Thoracic aorta (tissue), 2 donors: ENCODE data around the gene AURKB. TPM values are rescaled to one million over a fixed set of nuclear protein-coding genes. Genes with fewer than 3 reads are reported as not detected.

Source experiments
- ATAC-seq: fragments of 150-250 bp; one replicate; pipeline ENCODE4 v1.8.0; 2017; ENCODE audit warnings: low read depth; ENCODE audit not compliant: insufficient number of reproducible peaks, low FRiP score
- DNase-seq: peaks from one replicate; pipeline ENCODE4 v3.0.0-alpha.2; 2020; ENCODE audit warnings: low spot score
- H3K27ac ChIP-seq, 2 donors: fragments of 200-600 bp; sonication (generic); 1 replicate in 1 of 2; 2 replicates in 1 of 2; pipeline ENCODE4 v1.5.1; 2016; ENCODE audit warnings: mild to moderate bottlenecking in 2 of 2, moderate library complexity in 2 of 2
- H3K27me3 ChIP-seq: fragments of 200-600 bp; sonication (generic); replicated peaks from 2 replicates; pipeline ENCODE4 v1.6.0; 2016; ENCODE audit warnings: mild to moderate bottlenecking; ENCODE audit not compliant: insufficient read depth
- H3K36me3 ChIP-seq: fragments of 200-600 bp; sonication (generic); one replicate; pipeline ENCODE4 v1.5.1; 2016
- H3K4me1 ChIP-seq, 2 donors: fragments of 200-600 bp; sonication (generic); 1 replicate in 1 of 2; 2 replicates in 1 of 2; pipeline versions ENCODE4 v1.5.1 to v1.6.0; 2016; ENCODE audit warnings: low read depth in 2 of 2, mild to moderate bottlenecking in 1 of 2; ENCODE audit not compliant: control insufficient read depth in 1 of 2
- H3K4me3 ChIP-seq: fragments of 200-600 bp; sonication (generic); 2 replicates; pipeline ENCODE4 v1.5.1; 2016; ENCODE audit warnings: mild to moderate bottlenecking
- H3K9me3 ChIP-seq: fragments of 200-600 bp; sonication (generic); 2 replicates; pipeline ENCODE4 v1.5.1; 2016
- total RNA-seq, 2 donors: library from RNA; depleted of rRNA; stranded (reverse); fragments of >200 nt; gene quantifications; one replicate each; pipeline versions ENCODE4 v1.1.0 to v1.2.3, GENCODE V29; 2016
- TF ChIP-seq, protein P1 (sequence below): fragments of 200-600 bp; sonication (generic); IDR thresholded peaks from one replicate; pipeline ENCODE4 v1.5.1; 2019; ENCODE audit warnings: antibody characterized with exemption

The AURKB gene
- total RNA-seq, 2 donors from 2014 or later: 1.6 TPM; not detected in 1

DNA sequence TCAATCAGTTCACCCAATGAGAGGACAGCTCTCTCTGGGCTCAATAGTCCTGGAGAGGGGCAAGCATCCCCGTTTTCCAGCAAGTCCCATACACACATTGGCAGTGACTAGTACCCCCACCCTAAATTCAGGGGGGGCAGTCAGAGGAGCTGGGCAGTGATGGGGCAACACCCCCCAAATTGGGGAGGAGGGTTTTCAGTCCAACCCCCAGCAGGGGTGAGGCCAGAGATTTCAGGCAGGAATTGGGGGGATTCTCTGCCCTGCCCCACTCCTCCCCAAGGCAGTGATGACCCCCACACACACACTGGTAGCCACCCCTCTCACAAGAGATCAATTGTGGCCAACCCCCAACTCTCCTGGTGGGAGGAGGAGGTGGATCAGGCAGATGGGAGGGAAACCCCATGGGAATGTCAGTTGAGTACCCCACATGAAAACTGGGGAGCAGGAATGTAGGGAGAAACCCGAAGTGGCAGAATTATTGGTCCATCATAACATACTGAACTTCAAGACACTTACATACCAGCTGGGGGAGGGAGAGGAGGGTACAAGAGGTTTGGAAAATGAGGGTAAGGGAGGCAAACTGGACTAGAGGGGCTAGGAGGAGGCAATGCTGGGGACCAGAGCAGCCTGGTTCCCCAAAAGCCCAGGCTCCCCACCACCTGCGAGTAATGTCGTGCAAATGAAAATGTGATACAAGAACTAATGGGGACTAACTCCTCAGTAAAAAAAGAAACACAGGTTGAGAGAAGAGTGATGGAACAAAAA is 50.7 kb downstream of the AURKB start:
- Histone ChIP-seq H3K4me1 (peaks cover 28 to 57% of the 10 kb centered on the region in 2 donors), H3K27me3 (no peaks in the 10 kb centered on the region), H3K27ac (peak overlapping the region; percentile 2 to 98), H3K36me3 (no peaks in the 10 kb centered on the region), H3K4me3 (no peak overlapping the region), H3K9me3 (no peaks in the 10 kb centered on the region)
- TF ChIP-seq, protein P1, sequence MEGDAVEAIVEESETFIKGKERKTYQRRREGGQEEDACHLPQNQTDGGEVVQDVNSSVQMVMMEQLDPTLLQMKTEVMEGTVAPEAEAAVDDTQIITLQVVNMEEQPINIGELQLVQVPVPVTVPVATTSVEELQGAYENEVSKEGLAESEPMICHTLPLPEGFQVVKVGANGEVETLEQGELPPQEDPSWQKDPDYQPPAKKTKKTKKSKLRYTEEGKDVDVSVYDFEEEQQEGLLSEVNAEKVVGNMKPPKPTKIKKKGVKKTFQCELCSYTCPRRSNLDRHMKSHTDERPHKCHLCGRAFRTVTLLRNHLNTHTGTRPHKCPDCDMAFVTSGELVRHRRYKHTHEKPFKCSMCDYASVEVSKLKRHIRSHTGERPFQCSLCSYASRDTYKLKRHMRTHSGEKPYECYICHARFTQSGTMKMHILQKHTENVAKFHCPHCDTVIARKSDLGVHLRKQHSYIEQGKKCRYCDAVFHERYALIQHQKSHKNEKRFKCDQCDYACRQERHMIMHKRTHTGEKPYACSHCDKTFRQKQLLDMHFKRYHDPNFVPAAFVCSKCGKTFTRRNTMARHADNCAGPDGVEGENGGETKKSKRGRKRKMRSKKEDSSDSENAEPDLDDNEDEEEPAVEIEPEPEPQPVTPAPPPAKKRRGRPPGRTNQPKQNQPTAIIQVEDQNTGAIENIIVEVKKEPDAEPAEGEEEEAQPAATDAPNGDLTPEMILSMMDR: no peak
- DNase-seq (no peak), ATAC-seq (no peak)

DNA sequence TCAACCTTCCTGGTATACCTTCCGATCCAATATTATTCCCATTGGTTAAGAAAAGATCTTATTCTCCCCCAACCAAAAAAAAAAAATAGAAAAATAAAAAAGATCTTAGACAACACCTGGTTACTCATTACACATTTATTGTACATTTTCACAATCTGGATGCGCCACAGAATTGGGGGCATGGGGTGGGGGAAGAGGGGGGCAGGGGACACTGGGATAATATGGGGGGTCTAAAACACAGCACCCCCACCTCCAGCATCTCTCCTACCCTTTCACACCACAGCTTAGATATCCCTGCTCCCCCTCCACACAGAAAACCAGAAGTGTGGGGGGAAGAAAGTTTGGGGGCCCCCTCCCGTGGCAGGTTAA is 51.4 kb downstream of the AURKB start:
- Histone ChIP-seq H3K27ac (peak overlapping the region; percentile 96 to 98), H3K36me3 (no peaks in the 10 kb centered on the region), H3K27me3 (no peaks in the 10 kb centered on the region), H3K9me3 (no peaks in the 10 kb centered on the region), H3K4me3 (no peak overlapping the region), H3K4me1 (peaks cover 24 to 51% of the 10 kb centered on the region in 2 donors)
- ATAC-seq: no peak
- DNase-seq: no peak
- TF ChIP-seq, protein P1: no peak

DNA sequence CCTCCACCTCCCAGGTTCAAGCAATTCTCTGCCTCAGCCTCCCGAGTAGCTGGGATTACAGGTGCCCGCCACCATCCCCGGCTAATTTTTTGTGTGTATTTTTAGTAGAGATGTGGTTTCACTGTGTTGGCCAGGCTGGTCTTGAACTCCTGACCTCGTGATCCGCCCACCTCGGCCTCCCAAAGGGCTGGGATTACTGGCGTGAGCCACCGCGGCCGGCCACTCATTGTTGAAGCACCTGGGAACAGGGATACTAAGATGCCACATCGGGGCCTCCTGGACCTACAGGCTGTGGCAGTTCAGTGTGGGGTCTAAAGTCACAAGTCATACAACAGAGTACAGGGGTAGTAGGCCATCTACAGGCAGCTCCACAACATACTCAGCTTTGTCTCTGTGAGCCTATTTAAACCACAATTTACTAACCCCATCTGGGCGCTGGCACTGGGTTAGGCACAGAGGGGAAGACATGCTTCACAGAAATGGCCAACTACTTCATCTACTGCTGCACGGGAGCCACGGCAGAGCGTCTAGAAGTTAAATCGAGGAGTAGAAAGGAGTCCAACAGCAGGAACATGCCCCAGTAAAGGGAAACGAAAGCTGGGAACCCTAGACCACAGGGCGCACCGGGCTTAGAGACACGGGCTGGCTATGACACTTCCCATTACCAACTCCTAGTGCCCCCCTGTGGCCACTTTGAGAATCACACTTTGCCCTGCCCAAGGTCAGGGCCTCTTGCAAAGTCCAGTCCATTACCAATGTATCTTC is 51.9 kb downstream of the AURKB start:
- peak; percentile 72 for DNase-seq
- TF ChIP-seq, protein P1: peak; percentile 95
- Histone ChIP-seq H3K4me3 (peak overlapping the region; percentile 11), H3K4me1 (peaks cover 18 to 51% of the 10 kb centered on the region in 2 donors), H3K27me3 (no peaks in the 10 kb centered on the region), H3K9me3 (no peaks in the 10 kb centered on the region), H3K36me3 (no peaks in the 10 kb centered on the region), H3K27ac (peak overlapping the region; percentile 96 to 98)
- no peak for ATAC-seq

DNA sequence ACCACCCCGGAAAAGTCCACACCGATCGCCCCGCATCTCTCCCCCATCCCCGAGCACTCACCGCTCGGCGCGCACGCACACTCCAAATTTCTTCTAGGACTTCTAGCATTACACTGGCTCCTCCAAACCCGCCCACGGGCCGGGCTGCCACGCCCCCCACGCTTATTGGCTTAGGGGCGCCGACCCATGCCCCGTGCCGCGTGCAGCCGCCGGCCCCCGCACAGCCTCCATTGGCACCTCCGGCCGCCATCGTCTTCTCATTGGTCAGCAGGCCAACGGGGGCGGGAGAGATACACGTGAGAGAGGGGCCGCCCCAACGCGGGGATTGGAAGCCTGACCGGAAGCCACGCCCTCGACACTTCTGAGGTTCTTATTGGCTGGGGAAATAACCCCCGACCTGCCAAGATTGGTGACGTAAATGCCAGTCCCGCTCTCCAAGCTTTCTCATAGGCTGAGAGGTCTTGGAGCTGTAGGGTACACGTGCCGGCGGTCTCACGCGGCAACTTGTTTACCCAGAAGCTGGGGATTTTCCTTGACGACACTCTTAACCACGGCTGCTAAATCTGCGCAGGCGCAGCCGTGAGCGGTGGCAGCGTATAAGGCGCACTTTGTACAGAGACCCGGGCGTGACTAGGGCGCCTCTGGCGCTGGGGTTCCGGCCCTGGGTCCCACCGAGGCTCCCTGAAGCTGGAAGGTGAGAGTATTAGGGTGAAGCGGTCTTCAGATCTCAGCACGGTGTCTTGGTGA is 54.0 kb downstream of the AURKB start:
- Histone ChIP-seq H3K36me3 (no peaks in the 10 kb centered on the region), H3K27ac (peak overlapping the region; percentile 100), H3K9me3 (no peaks in the 10 kb centered on the region), H3K27me3 (no peaks in the 10 kb centered on the region), H3K4me1 (peaks cover 16 to 50% of the 10 kb centered on the region in 2 donors), H3K4me3 (peak overlapping the region; percentile 76)
- ATAC-seq (peak; percentile 71), DNase-seq (peak; percentile 100)
- TF ChIP-seq, protein P1: no peak

DNA sequence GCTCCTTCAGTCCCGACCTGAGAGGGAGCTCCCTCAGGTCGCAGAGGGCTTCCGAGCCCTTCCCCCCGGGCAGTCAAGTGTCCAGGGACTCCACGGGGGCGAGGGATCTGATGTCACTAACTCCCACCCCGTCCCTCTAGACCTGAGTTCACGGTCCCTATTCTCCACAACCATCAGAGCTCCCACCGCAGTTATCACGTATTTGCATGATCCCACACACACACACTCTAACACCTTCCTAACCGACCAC is 54.5 kb downstream of the AURKB start:
- no peak for DNase-seq

More for the DNA sequence above, 54.5 kb downstream of the AURKB start:
- no peak for ATAC-seq
- Histone ChIP-seq H3K9me3 (no peaks in the 10 kb centered on the region), H3K27me3 (no peaks in the 10 kb centered on the region), H3K27ac (peak overlapping the region; percentile 100), H3K36me3 (no peaks in the 10 kb centered on the region), H3K4me3 (peak overlapping the region; percentile 76), H3K4me1 (peaks cover 13 to 46% of the 10 kb centered on the region in 2 donors)
- TF ChIP-seq, protein P1: no peak
